ENCODE measurements around the gene LOXL3.

DNA sequence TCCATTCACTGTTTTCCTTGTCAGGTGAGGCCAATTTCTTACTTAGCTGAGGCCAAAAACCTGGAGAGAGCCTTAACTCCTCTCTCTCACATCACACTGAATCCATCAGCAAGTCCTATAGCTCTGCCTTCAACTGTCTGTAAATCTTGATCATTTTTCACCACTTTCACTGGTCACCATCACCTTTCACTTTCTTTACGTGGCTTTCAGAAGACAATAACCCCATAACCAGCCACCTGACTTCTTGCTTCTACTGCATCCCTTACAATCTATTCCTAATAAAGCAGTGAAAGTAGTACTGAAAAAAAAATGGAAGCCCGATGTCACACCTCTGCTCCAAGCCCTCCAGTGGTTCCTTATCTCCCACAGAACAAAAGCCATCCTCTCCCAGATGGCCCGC is 7.7 kb downstream of the LOXL3 start:
- TF ChIP-seq, protein P1, sequence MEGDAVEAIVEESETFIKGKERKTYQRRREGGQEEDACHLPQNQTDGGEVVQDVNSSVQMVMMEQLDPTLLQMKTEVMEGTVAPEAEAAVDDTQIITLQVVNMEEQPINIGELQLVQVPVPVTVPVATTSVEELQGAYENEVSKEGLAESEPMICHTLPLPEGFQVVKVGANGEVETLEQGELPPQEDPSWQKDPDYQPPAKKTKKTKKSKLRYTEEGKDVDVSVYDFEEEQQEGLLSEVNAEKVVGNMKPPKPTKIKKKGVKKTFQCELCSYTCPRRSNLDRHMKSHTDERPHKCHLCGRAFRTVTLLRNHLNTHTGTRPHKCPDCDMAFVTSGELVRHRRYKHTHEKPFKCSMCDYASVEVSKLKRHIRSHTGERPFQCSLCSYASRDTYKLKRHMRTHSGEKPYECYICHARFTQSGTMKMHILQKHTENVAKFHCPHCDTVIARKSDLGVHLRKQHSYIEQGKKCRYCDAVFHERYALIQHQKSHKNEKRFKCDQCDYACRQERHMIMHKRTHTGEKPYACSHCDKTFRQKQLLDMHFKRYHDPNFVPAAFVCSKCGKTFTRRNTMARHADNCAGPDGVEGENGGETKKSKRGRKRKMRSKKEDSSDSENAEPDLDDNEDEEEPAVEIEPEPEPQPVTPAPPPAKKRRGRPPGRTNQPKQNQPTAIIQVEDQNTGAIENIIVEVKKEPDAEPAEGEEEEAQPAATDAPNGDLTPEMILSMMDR (conservative IDR thresholded peaks at IDR 0.05; ENCODE audit: low read length) = no peak
- TF ChIP-seq EZH2phosphoT487 (IDR thresholded peaks at IDR 0.05; ENCODE audit: borderline replicate concordance, low read depth, low read length) = no peak
